SU-DHL-6 (cell line): ENCODE measurements around the gene MBP.

Source experiments
- EZH2phosphoT487 ChIP-seq: fragments of 200-600 bp; sonication (generic), shearing (Covaris generic); conservative IDR thresholded peaks from 2 replicates; pipeline ENCODE4 v1.6.1; 2018; ENCODE audit warnings: mild to moderate bottlenecking, antibody characterized with exemption, low read length, moderate library complexity, mixed read lengths
- TF ChIP-seq, protein P1 (sequence below): fragments of 200-600 bp; sonication (generic); IDR thresholded peaks from one replicate; pipeline ENCODE4 v1.5.1; 2017; ENCODE audit warnings: antibody characterized with exemption, mild to moderate bottlenecking, low read length, moderate library complexity; ENCODE audit not compliant: insufficient read depth, poor library complexity, severe bottlenecking

- TF ChIP-seq, protein P1, sequence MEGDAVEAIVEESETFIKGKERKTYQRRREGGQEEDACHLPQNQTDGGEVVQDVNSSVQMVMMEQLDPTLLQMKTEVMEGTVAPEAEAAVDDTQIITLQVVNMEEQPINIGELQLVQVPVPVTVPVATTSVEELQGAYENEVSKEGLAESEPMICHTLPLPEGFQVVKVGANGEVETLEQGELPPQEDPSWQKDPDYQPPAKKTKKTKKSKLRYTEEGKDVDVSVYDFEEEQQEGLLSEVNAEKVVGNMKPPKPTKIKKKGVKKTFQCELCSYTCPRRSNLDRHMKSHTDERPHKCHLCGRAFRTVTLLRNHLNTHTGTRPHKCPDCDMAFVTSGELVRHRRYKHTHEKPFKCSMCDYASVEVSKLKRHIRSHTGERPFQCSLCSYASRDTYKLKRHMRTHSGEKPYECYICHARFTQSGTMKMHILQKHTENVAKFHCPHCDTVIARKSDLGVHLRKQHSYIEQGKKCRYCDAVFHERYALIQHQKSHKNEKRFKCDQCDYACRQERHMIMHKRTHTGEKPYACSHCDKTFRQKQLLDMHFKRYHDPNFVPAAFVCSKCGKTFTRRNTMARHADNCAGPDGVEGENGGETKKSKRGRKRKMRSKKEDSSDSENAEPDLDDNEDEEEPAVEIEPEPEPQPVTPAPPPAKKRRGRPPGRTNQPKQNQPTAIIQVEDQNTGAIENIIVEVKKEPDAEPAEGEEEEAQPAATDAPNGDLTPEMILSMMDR: no peak
- TF ChIP-seq EZH2phosphoT487: no peak
Measured at GRCh38 chr18:77116201-77117080, 16.1 kb downstream of the MBP start.
